HG02642 (cell line): ENCODE measurements around the gene CLEC17A.
A peak's percentile ranks its signal among the peaks of the same experiment; 100 is the strongest.
"Not testable (repeated sequence)": the region's sequence is repeated elsewhere in the genome, so short reads cannot be mapped to it uniquely, and the experiment has no call there.

Experiments used
- ATAC-seq: cut with Tn5 transposase; IDR thresholded peaks from one replicate; pipeline ENCODE4 v1.9.1; 2021; ENCODE audit warnings: mild to moderate bottlenecking; ENCODE audit not compliant: unreplicated experiment, poor library complexity

Gene CLEC17A

GRCh38 chr19:14577264-14577663, 5.6 kb upstream of the CLEC17A start:
- ATAC-seq, result no peak

GRCh38 chr19:14577885-14578427, 4.9 kb upstream of the CLEC17A start:
- peak; percentile 39 for ATAC-seq

GRCh38 chr19:14580623-14581237, 2.2 kb upstream of the CLEC17A start:
- ATAC-seq, result no peak

- not testable (repeated sequence) for ATAC-seq
Measured at GRCh38 chr19:14584372-14584771, 1.5 kb downstream of the CLEC17A start.

- ATAC-seq, result peak; percentile 70
Measured at GRCh38 chr19:14585187-14585586, 2.3 kb downstream of the CLEC17A start.

- not testable (repeated sequence) for ATAC-seq
Measured at GRCh38 chr19:14589433-14589832, 6.5 kb downstream of the CLEC17A start.

- ATAC-seq, result no peak
Measured at GRCh38 chr19:14595558-14595957, 12.7 kb downstream of the CLEC17A start.

GRCh38 chr19:14599548-14600147, 16.8 kb downstream of the CLEC17A start:
- no peak for ATAC-seq

GRCh38 chr19:14603990-14604387, 21.1 kb downstream of the CLEC17A start:
- ATAC-seq, result peak; percentile 75

- ATAC-seq, result no peak
Measured at GRCh38 chr19:14606627-14607026, 23.7 kb downstream of the CLEC17A start.

GRCh38 chr19:14611051-14611450, 28.2 kb downstream of the CLEC17A start:
- no peak for ATAC-seq

GRCh38 chr19:14612242-14612641, 29.4 kb downstream of the CLEC17A start:
- ATAC-seq, result not testable (repeated sequence)

GRCh38 chr19:14612657-14613056, 29.8 kb downstream of the CLEC17A start:
- no peak for ATAC-seq

GRCh38 chr19:14613399-14614098, 30.7 kb downstream of the CLEC17A start:
- not testable (repeated sequence) for ATAC-seq

- no peak for ATAC-seq
Measured at GRCh38 chr19:14614099-14614412, 31.2 kb downstream of the CLEC17A start.

- no peak for ATAC-seq
Measured at GRCh38 chr19:14615623-14616022, 32.7 kb downstream of the CLEC17A start.

GRCh38 chr19:14616407-14616806, 33.5 kb downstream of the CLEC17A start:
- no peak for ATAC-seq

- no peak for ATAC-seq
Measured at GRCh38 chr19:14619404-14619803, 36.5 kb downstream of the CLEC17A start.

GRCh38 chr19:14624491-14624890, 41.6 kb downstream of the CLEC17A start:
- not testable (repeated sequence) for ATAC-seq

GRCh38 chr19:14629557-14629956, 46.7 kb downstream of the CLEC17A start:
- no peak for ATAC-seq

GRCh38 chr19:14632286-14632685, 49.4 kb downstream of the CLEC17A start:
- ATAC-seq, result no peak
